T-helper 17 cell (primary cell): ENCODE results near the gene WT1. TPM values are rescaled to one million over a fixed set of nuclear protein-coding genes. Genes with fewer than 3 reads are reported as not detected.

Source experiments
- ATAC-seq: fragments of 150-1000 bp; cut with Tn5 transposase; 2 replicates; pipeline ENCODE4 v1.10.0; 2021; ENCODE audit warnings: mild to moderate bottlenecking, moderate library complexity
- DNase-seq, 3 donors: peaks; one replicate each; pipeline versions ENCODE4 v3.0.0 to v3.0.0-alpha.2; 2020 to 2021
- H3K9me3 ChIP-seq: one replicate; pipeline ENCODE4 v1.7.0; 2013; ENCODE audit warnings: low read length, mild to moderate bottlenecking; ENCODE audit not compliant: control insufficient read depth, poor library complexity, severe bottlenecking
- H3K27ac Mint-ChIP-seq: one replicate; pipeline ENCODE4 v1.8.0; 2022; ENCODE audit warnings: mild to moderate bottlenecking, moderate library complexity, mixed read lengths
- H3K27me3 Mint-ChIP-seq: one replicate; pipeline ENCODE4 v1.8.0; 2022; ENCODE audit warnings: mixed read lengths
- H3K36me3 Mint-ChIP-seq: one replicate; pipeline ENCODE4 v1.8.0; 2022; ENCODE audit warnings: low read depth, mixed read lengths
- H3K4me1 Mint-ChIP-seq: one replicate; pipeline ENCODE4 v1.8.0; 2022; ENCODE audit warnings: mild to moderate bottlenecking, mixed read lengths
- H3K4me3 Mint-ChIP-seq: one replicate; pipeline ENCODE4 v1.8.0; 2022; ENCODE audit warnings: mild to moderate bottlenecking, moderate library complexity, mixed read lengths
- total RNA-seq, 4 donors: library from RNA in 2 of 4; stranded (reverse) in 2 of 4; gene quantifications; one replicate each; pipeline ENCODE4 v1.2.3 and lab custom pipeline; 2022 to 2026

The WT1 gene
- total RNA-seq, 2 donors from 2014 or later: not detected

- ATAC-seq (peak; percentile 80), DNase-seq (peak in 2 of 3 donors; percentile 14 to 33)
- Mint-ChIP-seq H3K4me1 (peaks cover 22% of the 10 kb centered on the region), H3K27me3 (peaks cover 80% of the 10 kb centered on the region), H3K36me3 (peaks cover 8% of the 10 kb centered on the region), H3K4me3 (peak overlapping the region; percentile 76), H3K27ac (no peak overlapping the region)
- no peaks in the 10 kb centered on the region for H3K9me3 ChIP-seq
These were observed 8.3 kb downstream of the WT1 start for GRCh38 chr11:32426819-32427615.

- no peak for DNase-seq
- peaks cover 26% of the 10 kb centered on the region for H3K4me1 Mint-ChIP-seq
- H3K36me3 Mint-ChIP-seq: peaks cover 8% of the 10 kb centered on the region
- H3K4me3 Mint-ChIP-seq: peak overlapping the region; percentile 81
- H3K27me3 Mint-ChIP-seq: peaks cover 72% of the 10 kb centered on the region
- no peaks in the 10 kb centered on the region for H3K9me3 ChIP-seq
- no peak for ATAC-seq
- no peak overlapping the region for H3K27ac Mint-ChIP-seq
These were observed 9.1 kb downstream of the WT1 start for GRCh38 chr11:32426192-32426591.

- H3K4me3 Mint-ChIP-seq: peak overlapping the region; percentile 81
These were observed 9.6 kb downstream of the WT1 start for GRCh38 chr11:32425761-32426160.

GRCh38 chr11:32422545-32422944 lies 12.8 kb downstream of the WT1 start:
- ATAC-seq (no peak), DNase-seq (no peak)
- peaks cover 3% of the 10 kb centered on the region for H3K36me3 Mint-ChIP-seq
- peaks cover 36% of the 10 kb centered on the region for H3K27me3 Mint-ChIP-seq
- no peaks in the 10 kb centered on the region for H3K9me3 ChIP-seq
- H3K4me1 Mint-ChIP-seq: peaks cover 20% of the 10 kb centered on the region
- no peak overlapping the region for H3K4me3 Mint-ChIP-seq
- H3K27ac Mint-ChIP-seq: no peak overlapping the region

More at GRCh38 chr11:32425761-32426160, 9.6 kb downstream of the WT1 start:
- Mint-ChIP-seq H3K4me1 (peaks cover 28% of the 10 kb centered on the region), H3K27me3 (peaks cover 68% of the 10 kb centered on the region), H3K36me3 (peaks cover 8% of the 10 kb centered on the region), H3K27ac (no peak overlapping the region)
- no peak for DNase-seq
- no peak for ATAC-seq
- H3K9me3 ChIP-seq: no peaks in the 10 kb centered on the region

- DNase-seq: no peak
- no peak overlapping the region for H3K4me3 Mint-ChIP-seq
- ATAC-seq: no peak
- peaks cover 17% of the 10 kb centered on the region for H3K4me1 Mint-ChIP-seq
- peaks cover 3% of the 10 kb centered on the region for H3K36me3 Mint-ChIP-seq
- no peaks in the 10 kb centered on the region for H3K9me3 ChIP-seq
- H3K27me3 Mint-ChIP-seq: peaks cover 30% of the 10 kb centered on the region
- no peak overlapping the region for H3K27ac Mint-ChIP-seq
These were observed 13.3 kb downstream of the WT1 start for GRCh38 chr11:32421992-32422391.

GRCh38 chr11:32420937-32421901 lies 14.1 kb downstream of the WT1 start:
- H3K4me1 Mint-ChIP-seq: peaks cover 14% of the 10 kb centered on the region
- peak in 1 of 3 donors; percentile 24 for DNase-seq
- peaks cover 28% of the 10 kb centered on the region for H3K27me3 Mint-ChIP-seq
- peaks cover 3% of the 10 kb centered on the region for H3K36me3 Mint-ChIP-seq
- peak overlapping the region; percentile 19 for H3K27ac Mint-ChIP-seq
- no peaks in the 10 kb centered on the region for H3K9me3 ChIP-seq
- H3K4me3 Mint-ChIP-seq: peak overlapping the region; percentile 71
- ATAC-seq: peak; percentile 93

- no peaks in the 10 kb centered on the region for H3K9me3 ChIP-seq
- Mint-ChIP-seq H3K27me3 (peaks cover 26% of the 10 kb centered on the region), H3K4me1 (peaks cover 14% of the 10 kb centered on the region), H3K36me3 (peaks cover 5% of the 10 kb centered on the region), H3K4me3 (no peak overlapping the region), H3K27ac (no peak overlapping the region)
- DNase-seq: no peak
- no peak for ATAC-seq
These were observed 15.2 kb downstream of the WT1 start for GRCh38 chr11:32420139-32420538.

GRCh38 chr11:32418836-32419235 lies 16.5 kb downstream of the WT1 start:
- ATAC-seq: no peak
- H3K27me3 Mint-ChIP-seq: peaks cover 22% of the 10 kb centered on the region

GRCh38 chr11:32417806-32418205 lies 17.5 kb downstream of the WT1 start:
- no peak overlapping the region for H3K4me3 Mint-ChIP-seq
- peaks cover 5% of the 10 kb centered on the region for H3K36me3 Mint-ChIP-seq
- no peak for DNase-seq
- H3K9me3 ChIP-seq: no peaks in the 10 kb centered on the region
- ATAC-seq: no peak
- H3K27ac Mint-ChIP-seq: no peak overlapping the region
- peaks cover 14% of the 10 kb centered on the region for H3K4me1 Mint-ChIP-seq
- H3K27me3 Mint-ChIP-seq: peaks cover 32% of the 10 kb centered on the region

More at GRCh38 chr11:32418836-32419235, 16.5 kb downstream of the WT1 start:
- Mint-ChIP-seq H3K4me1 (peaks cover 14% of the 10 kb centered on the region), H3K4me3 (no peak overlapping the region), H3K36me3 (peaks cover 5% of the 10 kb centered on the region), H3K27ac (no peak overlapping the region)
- H3K9me3 ChIP-seq: no peaks in the 10 kb centered on the region
- no peak for DNase-seq

- no peak overlapping the region for H3K27ac Mint-ChIP-seq
These were observed 19.0 kb downstream of the WT1 start for GRCh38 chr11:32416301-32416700.

GRCh38 chr11:32414925-32415324 lies 20.4 kb downstream of the WT1 start:
- no peak for ATAC-seq
- Mint-ChIP-seq H3K27ac (no peak overlapping the region), H3K4me3 (no peak overlapping the region), H3K36me3 (peaks cover 2% of the 10 kb centered on the region), H3K4me1 (no peaks in the 10 kb centered on the region), H3K27me3 (peaks cover 52% of the 10 kb centered on the region)
- DNase-seq: no peak
- no peaks in the 10 kb centered on the region for H3K9me3 ChIP-seq

More at GRCh38 chr11:32416301-32416700, 19.0 kb downstream of the WT1 start:
- no peak overlapping the region for H3K4me3 Mint-ChIP-seq
- ATAC-seq: no peak
- peaks cover 7% of the 10 kb centered on the region for H3K4me1 Mint-ChIP-seq
- H3K9me3 ChIP-seq: no peaks in the 10 kb centered on the region
- H3K27me3 Mint-ChIP-seq: peaks cover 39% of the 10 kb centered on the region
- DNase-seq: no peak
- H3K36me3 Mint-ChIP-seq: peaks cover 2% of the 10 kb centered on the region

GRCh38 chr11:32411942-32412615 lies 23.3 kb downstream of the WT1 start:
- no peaks in the 10 kb centered on the region for H3K9me3 ChIP-seq
- H3K27ac Mint-ChIP-seq: no peak overlapping the region
- H3K36me3 Mint-ChIP-seq: peaks cover 5% of the 10 kb centered on the region
- no peaks in the 10 kb centered on the region for H3K4me1 Mint-ChIP-seq
- no peak for ATAC-seq
- H3K27me3 Mint-ChIP-seq: peaks cover 65% of the 10 kb centered on the region
- H3K4me3 Mint-ChIP-seq: no peak overlapping the region
- DNase-seq: no peak

GRCh38 chr11:32405592-32405991 lies 29.7 kb downstream of the WT1 start:
- DNase-seq: no peak
- no peak for ATAC-seq
- Mint-ChIP-seq H3K27ac (no peak overlapping the region), H3K36me3 (peaks cover 2% of the 10 kb centered on the region), H3K4me1 (no peaks in the 10 kb centered on the region), H3K27me3 (peaks cover 52% of the 10 kb centered on the region), H3K4me3 (no peak overlapping the region)
- H3K9me3 ChIP-seq: no peaks in the 10 kb centered on the region
